UCSD-AML1 (cell line): ENCODE data around the gene SORCS1.

Experiments
- DNase-seq: peaks from one replicate; lab custom pipeline; 2025; ENCODE audit not compliant: unreplicated experiment; lab: John Stamatoyannopoulos, UW

SORCS1 gene

DNA sequence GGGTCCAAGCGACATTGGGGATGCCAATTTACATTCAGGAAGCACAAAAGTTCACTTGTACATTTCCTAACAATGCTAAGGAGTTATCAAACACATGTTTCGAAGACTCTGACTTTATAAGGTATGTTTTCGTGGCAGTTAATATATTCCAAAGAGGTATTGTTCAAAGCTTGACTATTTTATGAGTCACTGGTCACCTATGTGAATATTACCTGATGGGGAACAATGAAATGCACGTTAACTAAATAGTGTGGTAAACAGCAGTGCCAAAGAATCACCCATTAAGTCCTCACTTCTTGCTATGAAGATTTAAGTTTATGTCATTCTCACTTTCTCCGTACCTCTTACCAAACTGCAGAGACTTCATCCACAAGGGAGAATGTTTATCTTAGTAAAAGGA, 550.2 kb downstream of the SORCS1 start:
- no peak for DNase-seq

- no peak for DNase-seq
Measured at GRCh38 chr10:106612381-106612780, 552.1 kb downstream of the SORCS1 start.

DNA sequence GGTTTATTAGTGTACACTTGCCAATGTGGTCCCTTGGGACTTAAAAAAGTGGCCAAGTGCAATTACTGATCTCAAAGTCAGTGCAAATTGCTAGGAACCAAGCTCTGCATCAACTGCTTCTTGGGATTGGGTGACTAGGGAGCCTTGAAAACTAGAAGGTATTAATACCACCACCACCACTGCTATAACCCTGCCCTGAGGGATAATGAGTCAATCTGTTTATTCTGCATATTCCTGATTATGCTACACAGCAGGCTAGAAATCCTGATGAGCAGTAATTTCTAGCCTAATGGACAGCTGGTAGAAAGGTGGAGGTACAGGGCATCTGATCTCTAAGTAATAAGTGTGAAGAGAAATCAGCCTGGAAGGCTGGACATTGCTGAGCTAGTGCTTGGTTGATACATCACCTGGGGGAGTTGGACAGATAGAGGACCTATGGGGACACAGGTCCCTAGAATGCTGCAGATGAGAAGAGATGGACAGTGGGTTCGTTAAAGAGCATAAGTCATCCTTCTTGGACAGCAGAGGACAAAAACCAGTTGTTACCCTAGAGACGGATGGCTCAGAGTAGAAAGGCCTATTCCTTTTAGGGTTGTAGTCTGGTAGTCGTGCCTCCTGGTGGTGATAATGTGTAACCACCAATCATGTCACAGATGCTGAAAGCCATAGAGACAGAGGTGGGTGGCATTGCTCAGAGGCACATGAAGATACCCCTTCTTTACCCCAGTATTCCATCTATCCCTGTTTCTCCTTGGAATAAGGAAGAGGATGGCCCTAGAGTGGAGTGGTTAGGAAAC, 554.8 kb downstream of the SORCS1 start:
- DNase-seq = no peak

DNA sequence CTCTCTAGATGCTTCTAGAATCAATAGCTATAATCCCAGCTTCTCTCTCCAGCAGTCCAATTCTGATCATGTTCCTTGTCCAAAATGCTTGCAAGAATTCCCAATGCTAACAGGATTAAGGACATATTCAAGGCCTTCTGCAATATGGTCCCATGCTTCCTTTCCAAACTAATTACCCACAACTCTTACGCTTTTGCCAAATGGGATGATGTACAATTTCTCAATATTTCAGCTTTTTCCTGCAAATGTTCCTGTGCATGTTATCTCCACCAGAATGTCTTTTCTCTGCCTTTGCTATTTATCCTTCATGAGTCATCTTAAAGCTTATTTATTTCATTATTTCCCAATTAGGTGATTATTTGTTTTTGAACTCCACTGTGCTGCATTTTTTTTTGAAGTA, 556.4 kb downstream of the SORCS1 start:
- no peak for DNase-seq

GRCh38 chr10:106595281-106595680, 569.2 kb downstream of the SORCS1 start:
- no peak for DNase-seq

GRCh38 chr10:106593876-106594275, 570.6 kb downstream of the SORCS1 start:
- DNase-seq = no peak

DNA sequence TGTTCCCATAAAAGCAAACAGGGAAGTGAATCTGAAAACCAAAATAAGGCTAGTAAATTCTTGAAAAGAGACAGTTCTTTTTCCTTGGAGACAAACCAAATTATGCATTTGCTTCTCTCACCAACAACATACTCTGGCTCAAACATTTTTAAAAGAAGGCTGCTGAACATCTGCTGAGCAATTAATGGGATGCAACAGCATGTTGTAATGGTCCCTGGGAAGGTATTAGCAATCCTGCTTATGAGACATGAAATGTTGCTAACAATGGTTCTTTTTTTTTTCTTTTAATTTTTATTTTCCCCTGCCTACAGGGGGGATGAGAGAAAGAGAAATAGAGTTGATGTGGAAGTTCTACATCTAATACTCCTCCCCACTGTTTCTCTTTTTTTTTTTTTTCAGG, 572.1 kb downstream of the SORCS1 start:
- no peak for DNase-seq

GRCh38 chr10:106582291-106582690, 582.2 kb downstream of the SORCS1 start:
- DNase-seq = no peak

- no peak for DNase-seq
Measured at GRCh38 chr10:106577756-106578155, 586.8 kb downstream of the SORCS1 start.

- DNase-seq = no peak
Measured at GRCh38 chr10:106577266-106577665, 587.2 kb downstream of the SORCS1 start.

DNA sequence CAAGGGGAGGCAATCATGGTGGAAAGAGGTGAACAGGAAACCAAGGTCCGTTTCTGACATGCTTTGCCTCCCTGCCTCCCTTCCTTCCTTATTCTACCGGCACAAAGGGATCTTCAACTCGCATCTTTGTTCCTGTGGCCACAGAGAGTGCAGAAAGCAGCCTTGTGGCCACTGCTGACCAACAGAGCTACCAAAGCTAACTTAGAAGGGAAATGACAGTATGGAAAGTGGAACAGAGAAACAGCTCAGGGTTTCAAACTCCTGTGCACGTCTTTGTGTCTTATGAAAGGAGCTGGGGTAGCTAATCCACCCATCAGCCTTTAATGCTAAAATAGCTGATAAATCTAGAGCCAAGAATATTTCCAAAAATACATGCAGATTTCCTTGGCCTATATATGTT, 588.0 kb downstream of the SORCS1 start:
- no peak for DNase-seq

DNA sequence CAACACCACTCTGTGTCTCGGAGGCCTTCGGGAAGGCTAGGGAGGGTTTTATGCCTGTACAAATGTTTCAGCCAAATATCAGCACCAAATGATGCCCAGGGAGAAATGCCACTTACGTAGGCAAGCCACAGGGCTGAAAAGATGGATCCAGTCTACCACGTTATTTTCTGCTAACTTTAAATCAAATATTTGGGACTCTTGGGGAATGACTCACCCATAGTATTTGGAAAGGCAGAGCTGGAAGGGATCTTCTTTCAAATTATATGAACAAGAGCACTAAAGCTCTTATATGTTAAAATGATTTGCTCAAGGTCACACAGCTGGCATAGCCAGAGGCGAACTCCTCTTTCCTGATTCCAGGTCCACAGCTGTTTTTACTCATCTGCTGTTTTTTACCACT, 591.4 kb downstream of the SORCS1 start:
- no peak for DNase-seq

DNA sequence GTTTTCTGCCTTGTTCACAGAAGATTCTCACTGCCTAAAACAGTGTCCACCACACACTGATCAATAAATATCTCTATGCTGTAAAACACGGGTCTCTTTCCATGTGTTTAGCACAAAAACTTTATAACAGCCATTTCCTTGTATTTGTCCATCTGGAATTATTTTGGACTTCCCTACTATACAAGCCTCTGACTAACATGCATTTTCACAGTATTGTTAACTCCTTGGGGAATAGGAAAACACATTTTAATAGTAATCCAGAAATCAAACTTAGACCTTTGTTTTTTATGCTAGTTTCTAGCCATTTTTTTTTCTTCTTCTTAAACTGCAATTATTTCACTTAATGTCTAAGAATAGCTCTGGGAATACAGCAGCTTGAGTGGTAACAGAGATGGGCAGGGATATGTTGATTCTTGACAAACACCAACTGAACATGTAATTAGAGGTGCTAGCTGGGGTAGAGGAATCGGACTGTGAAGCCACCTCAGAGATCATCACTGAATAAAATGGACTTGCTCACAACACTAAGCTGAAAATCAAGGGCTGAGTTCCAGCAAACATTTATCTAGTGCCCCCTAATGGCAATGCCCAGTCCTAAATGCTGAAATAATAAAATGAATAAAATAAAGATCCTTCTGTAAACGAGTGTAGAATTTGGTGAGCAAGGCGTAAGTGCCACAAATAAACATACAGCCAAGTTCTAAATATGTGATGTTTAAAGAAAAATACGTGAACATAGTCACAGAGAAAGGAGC, 593.1 kb downstream of the SORCS1 start:
- no peak for DNase-seq

DNA sequence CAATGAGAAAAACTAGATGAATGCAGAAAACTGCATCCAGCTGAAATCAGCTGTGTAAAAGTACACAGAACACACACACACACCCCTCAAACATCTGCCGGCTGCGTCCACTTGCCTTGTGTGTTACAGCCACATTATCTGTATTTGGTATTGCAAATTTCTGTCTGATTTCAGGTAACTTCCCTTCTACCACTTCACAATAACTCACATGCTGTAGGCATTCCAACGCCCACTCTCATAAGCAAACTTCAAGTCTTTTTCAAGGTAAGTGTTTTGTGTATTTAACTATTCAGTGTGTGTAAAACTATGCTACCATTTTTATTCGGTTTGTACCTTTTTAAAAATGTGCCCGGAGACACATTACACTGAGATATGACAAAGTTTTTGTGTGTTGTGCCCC, 594.2 kb downstream of the SORCS1 start:
- DNase-seq = no peak

DNA sequence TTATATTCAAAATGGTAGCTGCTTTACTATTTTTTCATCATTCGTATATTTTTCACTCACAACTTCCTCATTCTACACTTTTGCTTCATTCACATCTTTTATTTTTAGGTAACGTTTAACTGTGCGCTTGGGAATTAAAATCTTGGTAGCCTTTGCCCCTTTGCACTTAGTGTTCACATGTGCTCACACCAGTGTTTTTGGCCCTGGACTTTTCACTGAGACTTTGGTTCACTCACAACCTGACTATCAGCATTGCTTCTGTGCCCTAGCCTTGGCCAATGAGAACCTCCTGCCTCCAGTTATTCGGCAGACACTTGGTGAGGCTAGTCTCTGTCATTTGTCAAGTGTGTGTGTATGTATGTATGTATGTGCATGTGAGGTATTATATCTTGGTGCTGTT, 596.9 kb downstream of the SORCS1 start:
- no peak for DNase-seq

- no peak for DNase-seq
Measured at GRCh38 chr10:106566873-106567272, 597.6 kb downstream of the SORCS1 start.

GRCh38 chr10:106565546-106565945, 599.0 kb downstream of the SORCS1 start:
- no peak for DNase-seq

DNA sequence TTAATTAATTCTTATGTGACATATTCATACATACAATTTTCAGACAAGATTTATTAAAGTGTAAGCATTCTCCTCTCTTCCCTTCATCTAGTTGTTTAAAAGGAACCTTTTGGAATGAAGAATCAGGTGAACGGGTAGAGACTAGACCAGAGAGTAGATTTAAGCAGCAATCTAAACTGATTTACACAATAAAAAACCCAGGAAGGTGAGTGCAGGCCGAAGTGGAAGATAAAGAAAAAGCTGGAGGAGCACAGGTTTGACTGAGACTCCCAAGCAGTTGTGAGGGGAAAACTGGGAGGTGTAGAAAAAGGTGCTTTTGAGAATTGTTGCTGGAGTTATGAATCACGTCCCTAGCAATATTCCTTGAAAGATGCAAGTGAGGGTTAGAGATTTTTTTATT, 601.1 kb downstream of the SORCS1 start:
- DNase-seq = no peak

DNA sequence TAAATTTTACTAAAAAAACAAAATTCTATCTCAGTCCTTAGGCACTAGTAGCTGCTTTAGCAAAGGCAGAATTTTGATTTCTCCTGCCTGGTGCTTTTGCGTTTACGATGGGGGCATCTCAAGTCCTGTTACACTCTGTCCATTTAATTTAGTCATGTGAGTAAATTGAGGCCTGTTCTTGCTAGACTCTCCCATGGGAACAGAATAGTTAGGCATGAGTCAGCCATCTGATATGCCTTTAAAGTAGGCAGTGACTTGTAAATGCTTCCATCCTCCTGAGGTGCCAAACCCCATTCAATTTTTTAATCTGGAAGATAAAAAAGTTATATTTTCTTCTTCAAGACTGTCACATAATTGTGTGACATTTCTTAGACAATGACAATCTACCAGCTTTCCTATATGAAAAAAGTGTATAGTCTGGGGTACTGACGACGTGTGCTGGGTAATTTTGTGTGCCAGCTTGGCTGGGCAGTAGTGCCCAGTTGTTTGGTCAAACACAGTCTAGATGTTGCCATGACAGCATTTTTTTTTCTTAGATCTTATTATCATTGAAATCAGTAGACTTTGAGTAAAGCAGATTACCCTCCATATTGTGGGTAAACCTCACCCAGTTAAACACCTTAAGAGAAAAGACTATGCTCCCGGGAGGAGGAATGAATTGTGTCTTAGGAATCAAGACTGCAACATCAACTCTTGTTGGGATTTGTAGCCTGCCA, 603.4 kb downstream of the SORCS1 start:
- no peak for DNase-seq

DNA sequence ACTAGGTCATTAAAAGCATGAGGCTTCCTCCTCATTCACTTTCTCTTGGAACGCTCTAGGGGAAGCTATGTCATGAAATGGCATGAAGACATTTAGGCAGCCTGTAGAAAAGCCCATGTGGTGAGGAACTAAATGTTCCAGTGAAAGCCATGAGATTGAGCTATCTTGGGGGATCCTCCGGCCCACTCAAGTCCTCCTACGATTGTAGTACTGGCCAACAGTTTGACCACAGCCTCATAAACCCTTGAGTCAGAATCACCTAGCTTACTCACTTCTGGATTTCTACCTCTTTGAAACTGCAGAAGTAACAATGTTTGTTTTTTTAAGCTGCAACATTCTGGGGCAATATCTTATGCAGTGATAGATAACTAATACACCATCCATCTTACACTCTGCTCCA, 605.1 kb downstream of the SORCS1 start:
- no peak for DNase-seq

DNA sequence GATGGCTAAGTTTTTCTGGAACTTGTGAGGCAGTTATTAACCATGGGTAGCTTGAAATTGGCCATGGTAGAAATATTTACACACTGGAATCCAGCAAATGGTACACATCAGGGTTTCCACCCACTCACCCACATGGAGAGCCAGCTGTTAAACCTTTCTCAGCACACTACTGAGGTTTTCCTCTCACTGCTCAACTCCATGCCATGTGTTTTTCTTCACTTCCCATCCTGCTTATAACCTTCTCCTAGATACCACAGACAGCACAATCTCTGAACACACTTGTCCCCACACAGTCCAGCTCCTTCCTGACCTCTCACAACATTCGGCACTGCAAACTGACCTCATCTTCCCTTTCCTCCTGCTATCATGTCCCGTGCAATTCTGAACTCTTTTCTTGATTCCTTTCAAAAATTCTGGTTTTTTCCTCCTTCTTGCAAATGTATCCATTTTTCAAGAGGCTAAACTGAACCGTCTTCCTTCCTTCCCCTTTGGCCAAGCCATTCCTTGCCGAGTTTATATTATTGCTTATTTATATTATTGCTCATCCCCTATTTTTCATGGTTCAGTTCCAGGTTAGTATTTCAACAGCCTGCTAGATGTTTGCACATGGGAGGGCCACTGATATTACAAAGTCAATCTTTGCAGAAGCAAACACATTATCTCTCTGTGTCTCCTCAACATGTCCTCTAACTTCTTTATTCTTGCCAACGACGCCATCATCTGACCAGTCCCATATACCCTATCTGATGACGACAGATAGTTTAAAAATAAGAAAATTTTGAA, 606.4 kb downstream of the SORCS1 start:
- no peak for DNase-seq
